GM18511 (cell line): ENCODE results near the gene APOL4.
"Not testable (repeated sequence)": the region's sequence is repeated elsewhere in the genome, so short reads cannot be mapped to it uniquely, and the experiment has no call there.

Experiments
- ATAC-seq: cut with Tn5 transposase; IDR thresholded peaks from one replicate; pipeline ENCODE4 v1.9.1; 2021; ENCODE audit warnings: mild to moderate bottlenecking, moderate library complexity; ENCODE audit not compliant: unreplicated experiment

APOL4 gene

DNA sequence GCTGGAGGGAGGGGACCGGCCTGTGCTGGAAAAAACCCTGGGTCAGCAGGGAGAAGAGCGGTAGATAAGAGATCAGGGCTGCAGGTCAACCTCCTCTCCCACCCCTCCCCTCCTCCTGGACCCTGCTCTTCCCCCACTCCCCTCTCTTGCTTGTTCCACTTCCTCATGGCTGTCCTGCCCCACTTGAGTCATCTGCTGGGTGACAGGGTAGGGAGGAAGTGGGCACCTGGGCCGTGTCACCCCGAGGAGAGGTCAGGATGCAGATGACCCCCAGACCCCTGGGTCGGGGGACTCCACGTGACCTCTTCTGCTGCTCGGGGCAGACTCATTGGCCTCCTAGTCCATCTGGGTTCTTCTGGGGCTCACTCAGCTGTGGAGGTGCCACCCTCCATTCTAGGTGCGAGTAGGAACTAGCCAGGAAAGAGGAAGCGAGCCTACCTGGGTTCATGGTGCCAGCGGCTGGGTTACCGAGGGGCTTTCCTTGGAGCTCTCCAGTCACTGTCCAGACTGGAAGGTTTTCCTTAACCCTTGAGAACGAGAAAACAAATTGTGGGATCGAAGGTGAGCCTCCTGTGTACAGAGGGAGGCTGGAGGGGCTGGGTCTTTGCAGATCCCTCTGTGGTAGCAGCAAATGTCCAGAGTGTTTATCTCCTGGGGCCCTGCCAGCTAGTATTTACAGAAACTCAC lies 31.2 kb upstream of the APOL4 start:
- ATAC-seq = no peak

DNA sequence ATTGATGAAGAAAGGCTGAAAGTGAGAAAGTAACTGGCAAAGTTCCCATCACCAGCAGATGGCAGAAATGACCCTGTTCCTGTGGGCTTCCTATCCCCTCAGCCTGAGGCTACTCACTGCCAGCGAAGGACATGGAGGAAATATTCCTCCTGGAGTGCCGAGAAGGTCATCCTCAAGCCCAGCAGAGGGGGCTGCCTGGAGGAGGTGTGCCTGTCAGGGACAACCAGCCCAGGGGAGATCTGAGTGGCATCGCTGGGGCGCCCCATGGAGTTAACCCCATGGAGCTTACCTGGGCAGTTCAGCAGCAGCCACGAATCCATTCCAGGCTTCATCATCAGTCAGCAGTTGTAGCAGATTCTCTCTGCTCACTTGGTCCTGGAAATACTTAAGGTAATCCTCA lies 29.4 kb upstream of the APOL4 start:
- ATAC-seq = not testable (repeated sequence)

- not testable (repeated sequence) for ATAC-seq
These were observed 28.0 kb upstream of the APOL4 start for GRCh38 chr22:36229649-36230048.

GRCh38 chr22:36228944-36229343 lies 27.3 kb upstream of the APOL4 start:
- no peak for ATAC-seq

DNA sequence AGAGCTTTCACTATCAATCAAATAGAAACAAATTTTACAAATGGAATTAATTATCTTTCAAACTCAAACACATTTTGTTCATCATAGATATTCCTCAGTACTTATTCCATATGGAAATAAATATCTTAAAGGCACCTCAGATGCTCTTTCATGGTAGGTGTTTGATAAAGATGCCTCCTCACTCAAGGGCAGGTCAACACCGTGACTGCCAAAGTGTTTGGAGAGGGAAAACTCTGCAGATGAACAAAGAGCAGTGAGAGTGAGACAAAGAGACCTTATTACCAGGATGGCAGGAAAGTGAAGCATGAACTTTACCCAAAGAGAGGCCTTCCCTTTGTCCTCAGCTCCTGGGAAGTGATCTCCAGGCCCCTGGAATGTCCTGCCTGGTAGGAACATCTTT lies 26.8 kb upstream of the APOL4 start:
- not testable (repeated sequence) for ATAC-seq

DNA sequence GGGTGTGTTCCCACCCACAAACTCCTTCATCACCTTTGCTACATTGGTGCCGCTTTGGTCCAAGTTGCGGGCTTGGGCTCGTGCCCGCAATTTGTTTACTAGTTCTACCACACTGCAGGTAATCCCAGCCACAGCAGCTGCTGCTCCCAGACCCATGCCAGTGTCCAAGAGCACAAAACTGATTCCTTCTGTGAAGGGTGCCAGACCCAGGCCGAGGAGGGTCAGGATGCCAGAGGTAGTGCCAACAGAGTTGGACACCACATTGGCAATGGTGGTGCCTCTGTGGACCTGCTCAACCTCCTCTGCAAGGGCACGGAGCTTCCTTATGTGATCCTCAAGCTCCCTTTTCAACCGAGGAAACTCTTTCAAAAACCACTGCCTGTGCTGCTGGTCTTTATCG lies 26.2 kb upstream of the APOL4 start:
- ATAC-seq = no peak

- ATAC-seq = no peak
These were observed 25.8 kb upstream of the APOL4 start for GRCh38 chr22:36227396-36227795.

- ATAC-seq = no peak
These were observed 24.6 kb upstream of the APOL4 start for GRCh38 chr22:36226189-36226588.

DNA sequence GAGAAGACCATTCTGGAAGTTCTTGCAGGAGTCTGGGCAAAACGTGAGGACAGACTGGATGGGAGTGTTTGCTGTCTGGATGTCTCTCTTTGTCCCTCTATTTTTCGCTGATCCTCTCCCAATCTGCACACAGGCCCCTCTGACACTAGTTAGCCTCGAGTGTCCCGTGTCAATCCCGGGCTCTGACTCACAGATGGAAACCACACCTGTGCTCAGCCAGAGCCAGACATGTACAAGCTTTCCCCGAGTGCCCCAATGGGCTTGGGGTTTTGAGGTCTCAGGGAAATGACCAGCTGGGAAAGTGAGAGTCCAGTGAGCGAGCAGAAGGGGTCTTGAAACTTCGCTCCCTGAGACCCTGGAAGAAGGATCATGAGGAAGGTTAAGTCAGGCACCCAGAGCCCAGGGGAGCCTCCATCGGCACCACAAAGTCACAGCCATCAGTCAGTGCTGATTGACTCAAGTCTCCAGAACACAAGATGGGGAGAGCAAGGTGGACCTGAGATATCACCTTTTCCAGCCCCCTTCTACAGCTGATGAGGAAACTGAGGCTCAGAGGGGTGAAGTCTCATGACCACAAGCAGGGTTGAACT lies 23.8 kb upstream of the APOL4 start:
- ATAC-seq = no peak

GRCh38 chr22:36224245-36224644 lies 22.6 kb upstream of the APOL4 start:
- ATAC-seq = no peak

GRCh38 chr22:36223504-36223903 lies 21.9 kb upstream of the APOL4 start:
- ATAC-seq = no peak

DNA sequence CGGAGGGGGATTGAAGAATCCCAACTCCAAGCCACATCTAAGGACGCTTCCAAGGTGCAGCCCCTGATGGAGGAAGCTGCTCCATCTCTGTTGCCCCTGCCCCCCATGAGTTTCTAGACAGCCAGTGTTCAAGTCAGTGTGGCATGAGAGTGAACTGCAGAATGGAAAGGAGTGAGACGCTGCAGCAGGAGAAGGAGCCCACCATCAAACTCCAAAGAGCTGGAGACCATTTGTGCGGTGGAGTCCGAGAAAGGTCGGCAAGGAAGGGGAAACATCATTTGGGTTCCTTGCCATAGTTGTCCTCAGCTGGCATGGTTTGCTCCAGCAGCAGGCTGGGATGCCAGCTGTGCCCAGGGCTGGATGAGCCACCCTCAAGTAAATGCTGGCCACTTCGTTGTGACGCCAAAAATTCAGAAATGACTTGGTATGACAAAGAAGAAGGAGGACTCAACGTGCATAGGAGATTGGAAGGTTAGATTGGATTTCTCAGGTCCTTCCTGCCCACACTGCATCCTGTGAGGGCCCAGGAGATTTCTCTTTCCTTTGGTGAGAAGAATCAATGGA lies 21.4 kb upstream of the APOL4 start:
- no peak for ATAC-seq

DNA sequence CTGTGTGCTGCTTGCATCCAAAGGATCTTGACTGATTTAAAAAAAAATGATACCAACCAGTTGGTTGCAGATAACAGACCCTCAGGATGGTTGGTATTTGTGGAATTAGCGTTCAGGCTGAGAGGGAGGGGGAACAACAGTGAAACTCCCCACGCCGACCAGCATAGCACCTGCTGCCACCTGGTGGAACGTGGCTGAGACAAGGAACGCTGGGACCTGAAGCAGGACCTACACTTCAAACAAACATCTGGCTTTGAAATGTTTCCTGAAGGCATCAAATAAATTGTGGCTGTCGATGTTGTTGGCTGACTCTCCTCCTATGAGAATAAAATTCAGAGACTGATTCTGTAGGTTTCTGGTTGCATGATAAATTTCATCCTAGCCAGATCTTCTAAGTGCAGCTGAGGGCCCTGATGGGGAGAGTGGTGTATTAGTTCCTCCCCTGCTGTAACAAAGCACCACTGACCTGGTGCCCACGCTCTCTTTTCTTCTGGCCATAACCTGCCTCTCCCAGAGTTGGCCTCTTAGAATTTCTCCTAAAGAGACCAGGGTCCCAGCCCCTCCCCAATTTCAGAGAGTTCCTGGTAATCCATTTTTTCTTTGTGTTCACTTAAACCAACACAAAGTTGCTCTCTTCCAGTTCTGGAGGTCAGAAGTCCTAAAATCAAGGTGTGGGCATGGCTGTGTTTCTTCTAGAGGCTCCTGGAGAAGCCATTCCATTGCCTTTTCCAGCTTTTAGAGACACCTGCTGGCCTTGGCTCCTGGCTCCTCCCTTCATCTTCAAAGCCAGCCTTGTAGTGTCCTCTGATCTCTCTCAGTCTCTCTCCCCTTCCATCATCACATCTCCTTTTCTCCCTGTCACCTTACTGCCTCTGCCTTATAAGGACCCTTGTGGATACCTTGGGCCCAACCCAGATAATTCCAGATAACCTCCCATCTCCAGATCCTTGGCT lies 20.5 kb upstream of the APOL4 start:
- ATAC-seq = no peak

DNA sequence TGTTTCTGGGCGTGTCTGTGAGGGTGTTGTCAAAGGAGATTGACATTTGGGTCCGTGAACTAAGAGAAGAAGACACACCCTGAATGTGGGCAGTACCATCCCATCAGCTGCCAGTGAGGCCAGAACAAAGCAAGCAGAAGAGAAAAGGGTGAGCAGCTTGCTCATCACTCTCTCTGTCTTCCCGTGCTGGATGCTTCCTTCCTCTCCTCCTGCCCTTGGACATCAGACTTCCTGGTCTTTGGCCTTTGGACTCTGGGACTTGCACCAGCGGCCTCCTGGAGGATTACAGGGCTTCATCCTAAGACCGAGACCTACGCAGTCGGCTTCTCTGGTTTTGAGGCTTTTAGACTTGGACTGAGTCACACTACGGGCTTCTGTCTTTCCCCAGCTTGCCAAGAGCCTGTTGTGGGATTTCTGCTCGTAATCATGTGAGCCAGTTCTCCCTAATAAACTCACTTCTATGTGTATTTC lies 18.9 kb upstream of the APOL4 start:
- no peak for ATAC-seq

DNA sequence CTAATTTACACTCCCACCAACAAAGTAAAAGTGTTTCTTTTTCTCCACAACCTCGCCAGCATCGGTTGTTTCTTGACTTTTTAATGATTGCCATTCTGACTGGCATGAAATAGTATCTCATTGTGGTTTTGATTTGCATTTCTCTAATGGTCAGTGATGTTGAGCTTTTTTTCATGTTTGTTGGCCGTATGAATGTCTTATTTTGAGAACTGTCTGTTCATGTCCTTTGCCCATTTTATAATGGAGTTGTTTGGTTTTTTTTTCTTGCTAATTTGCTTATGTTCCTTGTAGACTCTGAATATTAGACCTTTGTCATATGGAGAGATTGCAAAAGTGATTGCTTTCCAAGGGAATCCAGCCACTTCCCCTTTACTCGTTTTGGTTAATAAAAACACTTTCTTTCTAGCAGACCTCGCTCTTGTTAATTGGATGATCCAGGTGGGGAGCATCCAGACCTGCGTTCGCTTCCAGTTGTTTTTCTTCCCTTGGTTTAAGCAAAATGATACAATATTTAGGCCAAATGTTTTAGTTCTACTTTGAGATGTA lies 17.1 kb upstream of the APOL4 start:
- no peak for ATAC-seq

DNA sequence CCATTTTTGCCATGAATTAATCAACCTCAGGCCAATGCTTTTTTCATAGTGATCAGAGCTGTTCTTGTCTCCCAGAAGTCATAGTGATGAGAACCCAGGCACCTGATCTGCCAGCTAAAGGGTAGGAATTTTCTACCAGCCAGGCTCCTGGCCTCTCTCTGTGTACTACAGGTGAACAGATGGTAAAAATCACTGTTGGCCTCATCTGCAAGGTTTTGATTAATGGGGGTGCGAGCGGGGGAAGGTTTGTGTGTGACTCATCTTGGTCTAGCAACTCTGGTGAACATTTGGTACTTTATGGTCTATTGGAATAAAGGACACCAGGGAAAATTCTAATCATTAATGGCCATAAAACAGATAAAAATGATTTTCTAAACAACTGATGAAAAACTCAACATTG lies 14.4 kb upstream of the APOL4 start:
- ATAC-seq = no peak

GRCh38 chr22:36213586-36213985 lies 12.0 kb upstream of the APOL4 start:
- no peak for ATAC-seq

- no peak for ATAC-seq
These were observed 11.3 kb upstream of the APOL4 start for GRCh38 chr22:36212901-36213300.

GRCh38 chr22:36211237-36211861 lies 9.7 kb upstream of the APOL4 start:
- ATAC-seq = no peak

DNA sequence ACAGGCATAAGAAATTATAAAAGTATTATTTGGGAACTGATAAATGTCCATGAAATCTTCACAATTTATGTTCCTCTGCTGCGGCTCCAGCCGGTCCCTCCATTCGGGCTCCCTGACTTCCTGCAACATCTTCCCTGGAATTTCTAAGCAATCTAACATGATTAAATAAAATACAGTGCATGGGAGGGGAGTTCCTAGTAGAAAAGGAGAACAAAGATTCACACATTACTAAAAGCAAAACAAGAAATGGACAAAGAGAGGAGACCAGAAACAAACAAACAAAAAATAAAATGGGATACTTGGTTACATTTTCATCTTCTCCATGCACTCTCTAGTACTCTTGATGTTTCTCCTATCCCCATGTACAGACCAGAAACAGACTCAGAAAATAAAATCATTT lies 8.6 kb upstream of the APOL4 start:
- ATAC-seq = no peak

DNA sequence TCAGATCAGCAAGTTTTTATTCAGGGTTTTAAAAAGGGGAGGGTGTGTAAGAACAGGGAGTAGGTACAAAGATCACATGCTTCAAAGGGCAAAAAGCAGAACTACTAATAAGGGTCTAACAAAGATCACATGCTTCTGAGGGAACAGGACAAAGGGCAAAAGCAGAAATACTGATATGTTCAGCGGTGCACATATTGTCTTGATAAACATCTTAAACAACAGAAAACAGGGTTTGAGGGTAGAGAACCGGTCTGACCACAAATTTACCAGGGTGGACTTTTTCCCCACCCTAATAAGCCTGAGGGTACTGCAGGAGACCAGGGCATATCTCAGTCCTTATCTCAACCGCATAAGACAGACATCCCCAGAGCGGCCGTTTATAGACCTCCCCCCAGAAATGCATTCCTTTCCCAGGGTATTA lies 7.9 kb upstream of the APOL4 start:
- not testable (repeated sequence) for ATAC-seq
